ENCODE data around the gene LCA5.
"Not testable (repeated sequence)": the region's sequence is repeated elsewhere in the genome, so short reads cannot be mapped to it uniquely, and the experiment has no call there.

LCA5 gene

DNA sequence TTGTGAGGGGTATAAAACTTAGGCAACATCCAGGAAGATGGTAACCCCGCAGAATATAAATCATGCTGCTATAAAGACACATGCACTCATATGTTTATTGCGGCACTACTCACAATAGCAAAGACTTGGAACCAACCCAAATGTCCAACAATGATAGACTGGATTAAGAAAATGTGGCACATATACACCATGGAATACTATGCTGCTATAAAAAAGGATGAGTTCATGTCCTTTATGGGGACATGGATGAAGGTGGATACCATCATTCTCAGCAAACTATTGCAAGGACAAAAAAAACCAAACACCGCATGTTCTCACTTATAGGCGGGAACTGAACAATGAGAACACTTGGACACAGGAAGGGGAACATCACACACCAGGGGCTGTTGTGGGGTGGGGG lies 7.7 kb downstream of the LCA5 start:
- not testable (repeated sequence) for H3K27ac ChIP-seq (ENCODE audit: low read length); H3K27me3 ChIP-seq (ENCODE audit: insufficient read depth, low read length); H3K36me3 ChIP-seq (ENCODE audit: insufficient read depth, low read depth, low read length)

DNA sequence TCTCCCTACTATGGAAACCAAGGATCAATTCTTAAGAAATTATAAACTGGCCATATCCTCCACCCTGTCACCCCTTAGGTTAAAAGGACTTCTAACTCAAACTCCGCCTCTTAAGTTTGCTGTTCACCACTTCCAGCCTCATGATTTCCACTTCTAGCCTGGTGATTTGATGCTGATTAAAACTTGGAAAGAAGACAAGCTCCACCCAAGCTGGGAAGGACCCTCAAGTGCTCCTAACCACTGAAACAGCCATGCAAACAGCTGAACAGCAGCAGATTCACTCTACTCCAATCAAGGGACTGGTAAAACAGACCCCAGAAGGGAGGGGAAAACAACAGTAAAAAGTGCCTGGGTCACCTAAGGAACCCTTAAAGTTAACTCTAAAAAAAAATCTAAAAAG lies 10.3 kb downstream of the LCA5 start:
- Histone ChIP-seq H3K9me3 (ENCODE audit: insufficient read depth, low read depth, low read length) (no peaks in the 10 kb centered on the region), H3K36me3 (ENCODE audit: insufficient read depth, low read depth, low read length) (no peaks in the 10 kb centered on the region), H3K27ac (ENCODE audit: low read length) (no peak overlapping the region), H3K4me1 (ENCODE audit: insufficient read depth, low read length) (no peaks in the 10 kb centered on the region; the same call in 1 of the 2 replicates), H3K9ac (ENCODE audit: low read depth, low read length) (no peak overlapping the region), H3K27me3 (ENCODE audit: insufficient read depth, low read length) (no peaks in the 10 kb centered on the region), H3K4me3 (ENCODE audit: low read length) (no peak overlapping the region)

More for the DNA sequence above, 7.7 kb downstream of the LCA5 start:
- not testable (repeated sequence) for H3K4me1 ChIP-seq (ENCODE audit: insufficient read depth, low read length); H3K9me3 ChIP-seq (ENCODE audit: insufficient read depth, low read depth, low read length); H3K9ac ChIP-seq (ENCODE audit: low read depth, low read length); H3K4me3 ChIP-seq (ENCODE audit: low read length)

DNA sequence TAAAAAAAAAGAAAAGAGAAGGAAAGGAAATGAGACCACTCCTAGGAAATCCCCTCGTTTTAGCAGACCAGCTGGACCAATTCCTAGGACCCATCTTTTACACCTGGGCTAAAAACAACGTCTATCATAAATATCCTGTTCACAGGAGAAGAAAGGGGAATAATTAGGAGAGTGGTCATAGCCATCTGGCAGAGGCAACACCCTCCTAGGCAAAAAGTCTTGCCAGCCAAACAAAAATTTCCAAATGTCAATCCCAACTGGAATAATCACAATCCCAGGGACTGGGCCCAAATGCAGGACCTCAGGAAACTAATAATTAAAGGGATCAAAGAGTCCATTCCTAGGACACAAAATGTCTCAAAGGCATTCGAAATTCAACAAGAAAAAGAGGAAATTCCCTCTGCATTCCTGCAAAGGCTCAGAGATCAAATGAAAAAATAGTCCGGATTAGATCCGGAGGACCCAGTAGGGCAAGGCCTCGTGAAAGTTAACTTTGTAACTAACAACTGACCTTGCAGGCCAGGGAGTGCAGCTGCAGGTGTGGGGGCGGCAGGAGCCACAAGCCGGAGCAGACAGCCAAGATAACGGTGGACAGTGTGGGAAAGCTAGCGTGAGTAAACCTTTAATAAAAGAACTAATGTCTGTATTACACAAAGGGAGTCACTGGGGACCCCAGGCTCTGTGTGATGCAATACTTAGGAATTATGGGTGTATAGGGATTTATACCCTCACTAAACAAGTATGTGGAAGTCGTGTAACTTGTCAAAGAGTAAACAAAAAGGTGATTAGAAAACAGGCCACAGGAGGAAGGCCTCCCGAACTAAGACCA lies 11.7 kb downstream of the LCA5 start:
- no peaks in the 10 kb centered on the region for H3K36me3 ChIP-seq (ENCODE audit: insufficient read depth, low read depth, low read length)
- no peak overlapping the region for H3K9ac ChIP-seq (ENCODE audit: low read depth, low read length)
- no peaks in the 10 kb centered on the region; the same call in 1 of the 2 replicates for H3K4me1 ChIP-seq (ENCODE audit: insufficient read depth, low read length)
- no peak overlapping the region for H3K27ac ChIP-seq (ENCODE audit: low read length)
- no peaks in the 10 kb centered on the region for H3K27me3 ChIP-seq (ENCODE audit: insufficient read depth, low read length)
- H3K9me3 ChIP-seq (ENCODE audit: insufficient read depth, low read depth, low read length): no peaks in the 10 kb centered on the region
- no peak overlapping the region for H3K4me3 ChIP-seq (ENCODE audit: low read length)

DNA sequence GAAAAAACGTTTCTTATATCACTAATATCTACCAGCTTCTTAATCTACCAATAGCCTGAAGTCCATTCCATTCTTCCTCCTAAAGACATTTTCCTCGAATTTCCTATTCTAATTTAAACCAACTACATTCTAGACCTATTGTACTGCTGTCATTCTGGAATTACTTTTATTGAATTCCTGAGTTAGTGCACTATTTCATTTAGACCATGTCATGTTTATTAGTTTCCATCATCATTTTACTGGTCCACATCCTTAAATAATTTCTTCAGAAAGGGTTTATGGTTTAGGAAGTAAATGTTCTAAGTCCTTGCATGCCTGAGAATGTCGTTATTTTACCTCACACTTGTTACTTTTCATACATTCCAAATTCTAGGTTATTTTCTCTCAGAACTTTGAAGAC lies 13.2 kb downstream of the LCA5 start:
- no peak overlapping the region for H3K9ac ChIP-seq (ENCODE audit: low read depth, low read length)
- H3K27ac ChIP-seq (ENCODE audit: low read length): no peak overlapping the region
- H3K4me1 ChIP-seq (ENCODE audit: insufficient read depth, low read length): no peaks in the 10 kb centered on the region; the same call in 1 of the 2 replicates
- H3K9me3 ChIP-seq (ENCODE audit: insufficient read depth, low read depth, low read length): no peaks in the 10 kb centered on the region
- no peak overlapping the region for H3K4me3 ChIP-seq (ENCODE audit: low read length)
- H3K27me3 ChIP-seq (ENCODE audit: insufficient read depth, low read length): no peaks in the 10 kb centered on the region
- H3K36me3 ChIP-seq (ENCODE audit: insufficient read depth, low read depth, low read length): no peaks in the 10 kb centered on the region

DNA sequence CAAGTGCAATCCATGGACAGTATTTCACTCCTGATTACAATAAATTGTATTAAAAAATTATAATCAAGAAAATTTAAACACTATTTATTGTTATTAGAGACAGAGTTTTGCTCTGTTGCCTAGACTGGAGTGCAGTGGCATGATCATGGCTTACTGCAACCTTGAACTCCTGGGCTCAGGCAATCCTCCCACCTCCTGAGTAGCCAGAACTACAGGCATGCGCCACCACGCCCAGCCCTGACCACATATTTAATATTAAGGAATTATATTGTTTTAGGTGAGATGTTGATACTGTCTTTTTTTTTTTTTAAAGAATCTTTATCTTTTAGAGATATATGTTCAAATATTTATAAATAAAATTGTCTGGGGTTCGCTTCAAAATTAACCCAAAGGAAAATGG lies 14.6 kb downstream of the LCA5 start:
- H3K36me3 ChIP-seq (ENCODE audit: insufficient read depth, low read depth, low read length): no peaks in the 10 kb centered on the region
- no peak overlapping the region for H3K27ac ChIP-seq (ENCODE audit: low read length)

DNA sequence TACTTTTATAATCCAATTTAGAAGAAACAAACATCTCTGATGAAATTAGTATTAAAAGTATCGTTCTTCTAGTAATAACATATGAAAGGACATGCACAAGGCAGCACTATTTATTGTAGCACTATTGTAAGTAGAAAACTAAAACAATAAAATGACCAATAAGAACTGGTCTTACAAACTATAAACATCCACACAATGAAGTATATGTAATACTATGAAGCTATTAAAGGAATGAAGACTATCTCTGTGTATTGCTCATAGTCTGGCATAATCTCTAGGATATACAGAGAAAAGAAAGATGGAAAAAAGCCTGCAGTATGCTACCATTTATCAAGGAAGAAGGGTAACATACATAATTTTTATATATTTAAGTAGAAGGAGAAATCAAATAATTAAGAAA lies 16.7 kb downstream of the LCA5 start:
- Histone ChIP-seq H3K4me3 (ENCODE audit: low read length) (no peak overlapping the region), H3K9me3 (ENCODE audit: insufficient read depth, low read depth, low read length) (no peaks in the 10 kb centered on the region), H3K27ac (ENCODE audit: low read length) (no peak overlapping the region), H3K4me1 (ENCODE audit: insufficient read depth, low read length) (no peaks in the 10 kb centered on the region; the same call in 1 of the 2 replicates), H3K36me3 (ENCODE audit: insufficient read depth, low read depth, low read length) (no peaks in the 10 kb centered on the region), H3K27me3 (ENCODE audit: insufficient read depth, low read length) (no peaks in the 10 kb centered on the region), H3K9ac (ENCODE audit: low read depth, low read length) (no peak overlapping the region)

More for the DNA sequence above, 14.6 kb downstream of the LCA5 start:
- Histone ChIP-seq H3K4me3 (ENCODE audit: low read length) (no peak overlapping the region), H3K9ac (ENCODE audit: low read depth, low read length) (no peak overlapping the region), H3K27me3 (ENCODE audit: insufficient read depth, low read length) (no peaks in the 10 kb centered on the region), H3K9me3 (ENCODE audit: insufficient read depth, low read depth, low read length) (no peaks in the 10 kb centered on the region), H3K4me1 (ENCODE audit: insufficient read depth, low read length) (no peaks in the 10 kb centered on the region; the same call in 1 of the 2 replicates)

DNA sequence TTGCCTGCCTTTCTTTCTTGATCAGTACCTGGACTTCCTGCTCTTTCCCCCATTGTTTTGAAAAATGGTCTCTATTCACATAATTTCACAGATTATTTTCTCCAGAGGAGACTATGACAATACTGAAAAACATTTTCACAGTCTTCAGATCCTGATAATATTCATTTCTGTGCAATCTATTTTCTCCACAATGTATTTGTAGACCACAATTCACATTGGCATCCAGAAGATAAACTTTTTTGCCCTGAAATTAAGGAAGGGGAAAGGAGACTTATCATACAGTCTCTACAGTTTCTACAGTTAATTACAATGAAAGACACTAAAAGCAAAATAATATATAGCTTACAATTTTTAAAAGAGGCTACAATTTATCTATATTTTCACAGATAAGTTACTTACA lies 18.4 kb downstream of the LCA5 start:
- Histone ChIP-seq H3K9me3 (ENCODE audit: insufficient read depth, low read depth, low read length) (no peaks in the 10 kb centered on the region), H3K27ac (ENCODE audit: low read length) (no peak overlapping the region), H3K9ac (ENCODE audit: low read depth, low read length) (no peak overlapping the region), H3K4me1 (ENCODE audit: insufficient read depth, low read length) (no peaks in the 10 kb centered on the region; the same call in 1 of the 2 replicates), H3K4me3 (ENCODE audit: low read length) (no peak overlapping the region), H3K36me3 (ENCODE audit: insufficient read depth, low read depth, low read length) (no peaks in the 10 kb centered on the region), H3K27me3 (ENCODE audit: insufficient read depth, low read length) (no peaks in the 10 kb centered on the region)

DNA sequence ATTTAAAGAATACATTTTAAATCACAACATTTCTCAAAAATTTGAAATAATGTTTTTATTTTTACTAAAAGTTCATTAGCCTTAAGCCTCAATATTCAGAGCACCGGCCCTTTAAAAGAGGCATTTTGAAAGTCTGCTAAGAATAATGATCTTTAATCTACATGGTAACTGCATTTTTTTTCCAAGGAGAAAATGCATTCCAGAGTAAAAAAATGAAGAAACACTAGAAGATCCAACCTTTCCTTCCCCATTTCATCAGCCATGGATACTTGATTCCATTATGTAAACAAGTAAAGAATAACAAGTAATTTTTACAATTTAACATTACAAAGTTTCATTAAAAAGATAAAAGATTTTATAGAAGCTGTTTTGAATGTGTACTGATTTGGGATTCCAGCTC lies 21.8 kb downstream of the LCA5 start:
- H3K4me1 ChIP-seq (ENCODE audit: insufficient read depth, low read length): no peaks in the 10 kb centered on the region
- no peak overlapping the region for H3K27ac ChIP-seq (ENCODE audit: low read length)
- no peaks in the 10 kb centered on the region for H3K27me3 ChIP-seq (ENCODE audit: insufficient read depth, low read length)
- H3K4me3 ChIP-seq (ENCODE audit: low read length): no peak overlapping the region
- no peaks in the 10 kb centered on the region for H3K9me3 ChIP-seq (ENCODE audit: insufficient read depth, low read depth, low read length)
- H3K36me3 ChIP-seq (ENCODE audit: insufficient read depth, low read depth, low read length): no peaks in the 10 kb centered on the region
- no peak overlapping the region for H3K9ac ChIP-seq (ENCODE audit: low read depth, low read length)

DNA sequence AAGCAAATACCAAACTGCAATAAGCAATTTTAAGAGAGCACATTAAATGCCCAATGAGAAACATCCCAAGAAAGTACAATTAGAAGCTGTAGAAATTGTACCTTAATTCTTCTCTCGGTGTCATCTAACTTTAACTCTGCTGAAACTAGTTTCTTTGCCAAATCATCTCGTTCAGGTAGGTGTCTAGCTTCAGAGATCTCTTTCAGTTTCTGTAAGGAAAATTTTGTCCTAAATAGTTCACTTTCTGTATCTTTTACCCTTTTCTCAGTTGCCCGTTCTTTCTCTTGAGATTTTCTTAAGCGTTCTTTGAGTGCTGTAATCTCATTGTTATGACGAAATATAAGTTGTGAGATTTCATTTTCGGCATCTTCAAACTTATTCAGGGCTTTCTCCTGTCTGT lies 24.1 kb downstream of the LCA5 start:
- H3K36me3 ChIP-seq (ENCODE audit: insufficient read depth, low read depth, low read length): no peaks in the 10 kb centered on the region
- no peak overlapping the region for H3K9ac ChIP-seq (ENCODE audit: low read depth, low read length)
- no peak overlapping the region for H3K4me3 ChIP-seq (ENCODE audit: low read length)
- H3K9me3 ChIP-seq (ENCODE audit: insufficient read depth, low read depth, low read length): no peaks in the 10 kb centered on the region
- H3K27ac ChIP-seq (ENCODE audit: low read length): no peak overlapping the region
- H3K27me3 ChIP-seq (ENCODE audit: insufficient read depth, low read length): no peaks in the 10 kb centered on the region
- no peaks in the 10 kb centered on the region for H3K4me1 ChIP-seq (ENCODE audit: insufficient read depth, low read length)

DNA sequence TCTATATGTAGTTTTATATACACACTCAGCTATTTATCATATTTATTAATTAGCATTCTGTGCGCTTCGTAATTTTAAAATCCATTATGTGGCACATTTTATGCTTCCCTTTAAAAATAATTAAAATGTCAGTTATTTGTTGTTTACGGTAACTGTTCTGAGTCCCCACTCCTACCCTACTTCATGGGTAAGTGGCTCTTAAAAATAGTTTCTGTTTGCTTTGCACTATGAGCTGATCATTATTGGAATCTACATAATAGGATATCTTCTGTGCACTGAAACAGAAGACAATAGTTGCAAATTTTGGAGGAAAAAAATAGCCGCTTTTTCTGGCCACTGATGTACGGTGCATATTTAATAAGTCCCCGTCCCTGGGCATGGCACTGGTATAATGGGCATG lies 25.2 kb downstream of the LCA5 start:
- no peak overlapping the region for H3K9ac ChIP-seq (ENCODE audit: low read depth, low read length)
- 0 out of 2 replicates have a peak, but pooled peaks cover 6% of the 10 kb centered on the region for H3K36me3 ChIP-seq (ENCODE audit: insufficient read depth, low read depth, low read length)
- H3K9me3 ChIP-seq (ENCODE audit: insufficient read depth, low read depth, low read length): no peaks in the 10 kb centered on the region
- H3K27me3 ChIP-seq (ENCODE audit: insufficient read depth, low read length): no peaks in the 10 kb centered on the region
- H3K4me3 ChIP-seq (ENCODE audit: low read length): no peak overlapping the region
- no peak overlapping the region for H3K27ac ChIP-seq (ENCODE audit: low read length)
- no peaks in the 10 kb centered on the region for H3K4me1 ChIP-seq (ENCODE audit: insufficient read depth, low read length)

DNA sequence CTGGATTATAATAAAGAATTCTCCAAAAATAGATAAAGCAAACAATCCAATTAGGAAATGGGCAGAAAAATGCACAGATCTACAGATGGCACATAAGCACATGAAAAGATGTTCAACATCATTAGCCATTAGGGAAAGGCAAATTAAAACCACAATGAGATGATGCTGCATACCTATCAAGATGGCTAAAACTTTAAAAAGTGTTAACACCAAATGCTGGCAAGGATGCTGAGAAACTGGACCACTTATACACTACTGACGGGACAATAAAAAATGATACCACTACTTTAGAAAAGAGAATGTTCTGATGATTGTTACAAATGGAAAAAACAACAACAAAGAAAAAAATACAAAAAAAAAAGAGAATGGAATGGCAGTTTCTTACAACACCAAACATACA lies 26.5 kb downstream of the LCA5 start:
- H3K4me3 ChIP-seq (ENCODE audit: low read length): no peak overlapping the region
- H3K9ac ChIP-seq (ENCODE audit: low read depth, low read length): no peak overlapping the region

DNA sequence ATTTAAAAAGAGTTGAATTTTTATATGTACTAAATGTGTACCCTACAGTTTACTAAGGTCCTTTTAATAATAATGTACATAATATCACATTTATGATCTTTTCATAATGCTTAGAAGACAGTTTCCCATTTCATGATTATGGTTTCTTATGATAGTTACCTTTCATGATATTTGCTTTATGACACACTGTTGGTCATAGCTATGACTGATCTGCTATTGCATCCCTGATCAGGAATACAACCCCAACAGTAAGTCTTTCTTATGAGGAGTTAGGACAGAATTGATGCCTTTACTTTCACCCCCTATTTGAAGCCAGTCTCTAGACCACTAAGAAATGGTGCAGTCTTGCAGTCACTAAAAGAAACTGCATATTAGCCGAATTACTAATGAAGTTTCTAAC lies 31.0 kb downstream of the LCA5 start:
- Histone ChIP-seq H3K27ac (ENCODE audit: low read length) (no peak overlapping the region), H3K9me3 (ENCODE audit: insufficient read depth, low read depth, low read length) (no peaks in the 10 kb centered on the region), H3K27me3 (ENCODE audit: insufficient read depth, low read length) (no peaks in the 10 kb centered on the region), H3K36me3 (ENCODE audit: insufficient read depth, low read depth, low read length) (0 out of 2 replicates have a peak, but pooled peaks cover 6% of the 10 kb centered on the region), H3K4me3 (ENCODE audit: low read length) (no peak overlapping the region), H3K4me1 (ENCODE audit: insufficient read depth, low read length) (no peaks in the 10 kb centered on the region), H3K9ac (ENCODE audit: low read depth, low read length) (no peak overlapping the region)

More for the DNA sequence above, 26.5 kb downstream of the LCA5 start:
- Histone ChIP-seq H3K27ac (ENCODE audit: low read length) (no peak overlapping the region), H3K9me3 (ENCODE audit: insufficient read depth, low read depth, low read length) (no peaks in the 10 kb centered on the region), H3K36me3 (ENCODE audit: insufficient read depth, low read depth, low read length) (0 out of 2 replicates have a peak, but pooled peaks cover 6% of the 10 kb centered on the region), H3K27me3 (ENCODE audit: insufficient read depth, low read length) (no peaks in the 10 kb centered on the region), H3K4me1 (ENCODE audit: insufficient read depth, low read length) (no peaks in the 10 kb centered on the region)
